PC-3 (cell line): ENCODE results near the gene CYP2B6.
"Not testable (repeated sequence)": the region's sequence is repeated elsewhere in the genome, so short reads cannot be mapped to it uniquely, and the experiment has no call there.

Experiments used
- EZH2 ChIP-seq: fragments of 300-600 bp; sonication (generic); IDR thresholded peaks from one replicate; pipeline ENCODE4 v1.6.1; 2017; ENCODE audit warnings: antibody characterized with exemption, mild to moderate bottlenecking, low read length; ENCODE audit not compliant: unreplicated experiment
- TF ChIP-seq, protein P1 (sequence below): fragments of 300-600 bp; sonication (generic); conservative IDR thresholded peaks from 2 replicates; pipeline ENCODE4 v1.5.1; 2017; ENCODE audit warnings: antibody characterized with exemption, low read depth, mild to moderate bottlenecking, low read length

DNA sequence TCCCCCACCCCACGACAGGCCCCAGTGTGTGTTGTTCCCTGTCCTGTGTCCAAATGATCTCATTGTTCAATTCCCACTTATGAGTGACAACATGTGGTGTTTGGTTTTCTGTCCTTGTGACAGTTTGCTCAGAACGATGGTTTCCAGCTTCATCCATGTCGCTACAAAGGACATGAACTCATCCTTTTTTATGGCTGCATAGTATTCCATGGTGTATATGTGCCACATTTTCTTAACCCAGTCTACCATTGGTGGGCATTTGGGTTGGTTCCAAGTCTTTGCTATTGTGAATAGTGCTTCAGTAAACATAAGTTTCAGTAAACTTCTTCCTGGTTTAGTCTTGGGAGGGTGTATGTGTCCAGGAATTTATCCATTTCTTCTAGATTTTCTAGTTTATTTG is 26.7 kb upstream of the CYP2B6 start:
- TF ChIP-seq, protein P1, sequence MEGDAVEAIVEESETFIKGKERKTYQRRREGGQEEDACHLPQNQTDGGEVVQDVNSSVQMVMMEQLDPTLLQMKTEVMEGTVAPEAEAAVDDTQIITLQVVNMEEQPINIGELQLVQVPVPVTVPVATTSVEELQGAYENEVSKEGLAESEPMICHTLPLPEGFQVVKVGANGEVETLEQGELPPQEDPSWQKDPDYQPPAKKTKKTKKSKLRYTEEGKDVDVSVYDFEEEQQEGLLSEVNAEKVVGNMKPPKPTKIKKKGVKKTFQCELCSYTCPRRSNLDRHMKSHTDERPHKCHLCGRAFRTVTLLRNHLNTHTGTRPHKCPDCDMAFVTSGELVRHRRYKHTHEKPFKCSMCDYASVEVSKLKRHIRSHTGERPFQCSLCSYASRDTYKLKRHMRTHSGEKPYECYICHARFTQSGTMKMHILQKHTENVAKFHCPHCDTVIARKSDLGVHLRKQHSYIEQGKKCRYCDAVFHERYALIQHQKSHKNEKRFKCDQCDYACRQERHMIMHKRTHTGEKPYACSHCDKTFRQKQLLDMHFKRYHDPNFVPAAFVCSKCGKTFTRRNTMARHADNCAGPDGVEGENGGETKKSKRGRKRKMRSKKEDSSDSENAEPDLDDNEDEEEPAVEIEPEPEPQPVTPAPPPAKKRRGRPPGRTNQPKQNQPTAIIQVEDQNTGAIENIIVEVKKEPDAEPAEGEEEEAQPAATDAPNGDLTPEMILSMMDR, result not testable (repeated sequence)
- not testable (repeated sequence) for TF ChIP-seq EZH2
